Central memory CD4-positive, alpha-beta T cell (primary cell): ENCODE data around the gene PLCXD3.
"Not testable (repeated sequence)": the region's sequence is repeated elsewhere in the genome, so short reads cannot be mapped to it uniquely, and the experiment has no call there.

Experiments used
- DNase-seq: peaks from one replicate; pipeline ENCODE4 v3.0.0; 2022
- total RNA-seq, 3 experiments: gene quantifications; one replicate each; lab custom pipeline; 2026; lab: John Stamatoyannopoulos, UW

The PLCXD3 gene, protein sequence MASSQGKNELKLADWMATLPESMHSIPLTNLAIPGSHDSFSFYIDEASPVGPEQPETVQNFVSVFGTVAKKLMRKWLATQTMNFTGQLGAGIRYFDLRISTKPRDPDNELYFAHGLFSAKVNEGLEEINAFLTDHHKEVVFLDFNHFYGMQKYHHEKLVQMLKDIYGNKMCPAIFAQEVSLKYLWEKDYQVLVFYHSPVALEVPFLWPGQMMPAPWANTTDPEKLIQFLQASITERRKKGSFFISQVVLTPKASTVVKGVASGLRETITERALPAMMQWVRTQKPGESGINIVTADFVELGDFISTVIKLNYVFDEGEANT
- total RNA-seq = 0 reads per million in 3 experiments

DNA sequence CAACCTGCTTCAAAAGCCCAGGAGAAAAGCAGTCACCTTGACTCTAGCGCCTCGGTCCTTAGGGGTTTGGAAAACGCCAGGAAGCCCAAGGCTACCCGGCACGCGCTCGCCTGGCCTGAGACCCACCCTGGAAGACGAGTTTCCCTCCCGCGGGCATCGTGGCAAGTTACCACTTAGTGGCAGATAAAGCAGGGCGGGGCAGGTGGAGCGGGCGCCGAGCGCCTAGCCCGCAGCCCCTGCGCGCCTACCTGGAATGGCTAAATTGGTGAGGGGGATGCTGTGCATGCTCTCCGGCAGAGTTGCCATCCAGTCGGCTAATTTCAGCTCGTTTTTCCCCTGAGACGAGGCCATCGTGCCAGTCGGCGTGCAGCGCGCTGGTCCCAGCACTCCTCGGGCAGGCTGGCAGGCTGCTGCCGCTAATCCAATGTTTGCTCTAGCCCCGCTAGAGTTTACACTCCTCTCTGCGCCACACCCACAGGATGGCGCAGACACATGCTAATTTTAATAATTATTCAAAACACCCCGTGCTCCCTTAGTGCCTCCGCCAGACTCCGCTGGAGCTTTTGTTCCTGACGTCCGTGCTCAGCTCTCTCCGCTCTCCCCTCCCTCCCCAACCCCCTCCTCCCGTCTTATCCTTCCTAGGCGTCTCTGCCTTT, at the start of gene PLCXD3:
PLCXD3 (minus strand) TSS at position 426 of the 656 bp plus-strand sequence; CDS start at position 351, 75 bp downstream.
- no peak for DNase-seq

DNA sequence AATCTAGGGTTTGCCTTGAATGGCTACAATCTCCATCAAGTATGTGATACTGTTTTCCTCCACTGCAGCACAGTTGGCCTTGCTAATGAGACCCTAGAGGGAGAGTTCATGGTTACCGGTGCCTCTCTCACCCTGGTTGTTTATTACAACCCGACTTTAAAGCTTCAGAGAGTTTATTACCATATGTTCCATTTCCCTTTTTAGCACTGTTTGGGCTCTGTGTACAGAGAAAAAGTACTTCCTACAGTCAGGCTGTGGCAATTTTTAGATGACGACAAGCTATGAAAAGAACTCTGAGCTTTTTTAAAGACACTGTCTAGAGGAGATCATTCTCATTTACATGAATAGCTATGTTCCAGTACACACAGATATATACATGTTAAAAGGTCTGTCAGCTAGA, 48.8 kb upstream of the PLCXD3 start:
- DNase-seq = no peak

- no peak for DNase-seq
Observed at GRCh38 chr5:41558295-41558694, 47.9 kb upstream of the PLCXD3 start.

GRCh38 chr5:41547991-41548390, 37.6 kb upstream of the PLCXD3 start:
- DNase-seq = no peak

GRCh38 chr5:41542183-41542582, 31.8 kb upstream of the PLCXD3 start:
- no peak for DNase-seq

DNA sequence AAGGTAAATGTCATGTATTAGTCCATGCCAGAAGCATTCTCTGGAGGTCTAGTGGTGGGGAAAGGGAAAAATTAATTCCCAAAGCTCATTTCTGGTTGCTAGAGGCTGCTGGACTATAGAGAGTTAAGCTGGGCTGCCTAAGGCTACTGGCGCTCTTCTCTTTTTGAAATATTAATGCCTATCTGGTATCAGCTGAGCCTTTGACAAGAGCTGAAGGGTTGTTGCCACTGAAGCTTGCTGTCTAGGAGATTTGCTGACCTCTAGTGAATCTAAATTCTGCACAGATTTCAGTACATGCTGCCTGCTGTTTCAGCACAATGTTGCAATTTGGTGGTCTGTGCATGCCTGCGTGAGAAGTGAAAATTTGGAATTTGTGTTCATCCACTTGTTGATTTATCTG, 29.1 kb upstream of the PLCXD3 start:
- DNase-seq = no peak

DNA sequence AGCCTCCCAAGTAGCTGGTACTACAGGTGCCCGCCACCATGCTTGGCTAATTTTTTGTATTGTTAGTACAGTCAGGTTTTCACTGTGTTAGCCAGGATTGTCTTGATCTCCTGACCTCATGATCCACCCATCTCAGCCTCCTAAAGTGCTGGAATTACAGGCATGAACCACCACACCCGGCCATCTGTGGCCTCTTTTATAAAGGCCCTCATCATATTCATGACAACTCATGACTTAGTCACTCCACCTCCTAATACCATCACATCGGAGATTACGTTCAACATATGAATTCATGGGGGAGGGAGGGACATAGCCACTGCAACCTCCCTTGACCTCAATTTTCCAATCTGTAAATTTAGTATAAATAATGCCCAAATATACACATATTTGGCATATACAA, 27.2 kb upstream of the PLCXD3 start:
- no peak for DNase-seq

- no peak for DNase-seq
Observed at GRCh38 chr5:41532485-41532884, 22.1 kb upstream of the PLCXD3 start.

- DNase-seq = no peak
Observed at GRCh38 chr5:41527201-41527779, 16.9 kb upstream of the PLCXD3 start.

- DNase-seq = no peak
Observed at GRCh38 chr5:41526699-41527098, 16.3 kb upstream of the PLCXD3 start.

DNA sequence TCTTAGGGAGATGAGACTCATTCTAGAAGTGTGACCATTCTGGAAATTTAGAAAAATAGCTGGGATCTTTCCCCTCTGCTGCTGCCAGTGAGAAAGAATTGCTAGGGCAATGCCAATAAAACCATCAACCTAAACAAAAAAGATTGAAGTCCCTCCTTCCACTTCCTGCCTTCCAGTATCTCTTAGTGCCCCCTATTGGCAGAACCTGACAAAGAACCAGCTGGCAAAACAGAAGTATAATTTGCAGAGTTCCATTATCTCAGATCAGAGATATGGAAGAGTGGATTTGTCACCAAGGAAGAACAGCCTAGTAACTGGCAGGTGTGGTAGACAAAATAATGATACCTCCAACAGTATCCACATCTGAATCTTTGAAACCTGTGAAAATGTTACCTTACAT, 13.8 kb upstream of the PLCXD3 start:
- no peak for DNase-seq

DNA sequence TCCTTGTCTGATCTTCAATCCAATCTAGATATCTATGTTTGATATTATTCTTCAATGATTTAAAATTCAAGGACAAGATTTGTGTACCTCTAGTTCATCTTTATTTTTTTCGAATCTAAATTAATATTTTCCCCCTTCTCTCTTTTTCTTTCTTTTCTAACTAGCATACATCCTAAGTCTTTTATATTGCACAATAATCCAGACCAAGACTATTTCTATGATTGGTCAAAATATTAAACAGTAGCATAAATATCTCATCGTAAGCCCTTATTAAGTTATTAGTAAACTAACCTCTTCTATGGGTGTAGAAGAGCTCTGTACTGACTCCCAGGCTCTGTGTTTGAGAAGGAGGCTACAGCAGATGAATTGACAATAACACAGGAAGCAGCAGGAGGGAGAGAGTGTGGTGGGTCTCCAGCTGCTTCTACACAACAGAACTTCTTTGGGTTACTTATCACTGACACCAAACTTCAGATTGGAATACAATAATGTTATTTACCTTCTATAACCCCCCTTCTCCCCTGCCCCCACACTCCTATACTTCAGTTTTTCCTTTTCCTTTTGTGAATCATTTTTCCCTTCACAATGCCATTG, 11.9 kb upstream of the PLCXD3 start:
- no peak for DNase-seq

GRCh38 chr5:41519801-41520200, 9.4 kb upstream of the PLCXD3 start:
- DNase-seq = no peak

GRCh38 chr5:41517909-41518308, 7.5 kb upstream of the PLCXD3 start:
- no peak for DNase-seq

GRCh38 chr5:41511241-41511640, 840 bp upstream of the PLCXD3 start:
- no peak for DNase-seq

DNA sequence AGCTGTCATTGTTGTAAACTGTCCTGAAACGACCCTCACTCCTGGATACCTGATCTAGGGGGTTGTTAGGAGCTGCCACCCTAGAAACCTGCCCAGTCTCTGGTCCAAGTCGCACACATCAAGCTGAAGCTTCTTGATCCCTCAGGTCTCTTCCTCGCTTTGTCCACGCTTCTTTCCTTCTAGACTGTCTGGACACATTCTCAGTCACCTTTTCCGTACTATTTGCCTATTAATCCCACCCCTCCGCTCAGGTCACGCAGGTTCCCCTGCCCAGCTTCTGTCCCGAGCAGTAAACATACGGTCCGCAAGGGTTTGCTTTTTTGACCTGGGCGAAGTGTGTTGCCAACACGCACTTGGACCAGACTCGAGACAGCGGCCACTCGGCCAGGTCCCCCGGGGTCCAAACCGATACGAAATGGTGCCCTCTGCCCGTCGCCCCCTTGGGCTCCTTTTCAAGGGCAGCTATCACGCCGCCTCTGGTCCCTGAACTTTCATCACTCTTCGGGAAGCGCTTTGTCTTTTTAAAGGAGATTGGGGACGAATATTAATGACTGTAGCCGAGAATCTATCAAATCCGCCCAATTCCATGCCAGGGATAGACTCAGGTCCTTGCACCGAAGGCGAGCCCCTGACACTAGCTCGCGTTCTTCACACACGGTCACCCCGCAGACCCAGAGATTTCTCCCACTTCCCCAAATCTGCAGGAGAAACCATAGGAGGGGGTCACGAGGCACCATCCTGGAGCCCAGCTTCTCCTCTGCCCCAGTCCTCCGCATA, 814 bp downstream of the PLCXD3 start:
- DNase-seq = no peak

GRCh38 chr5:41508696-41509398, 1.6 kb downstream of the PLCXD3 start:
- DNase-seq = no peak

DNA sequence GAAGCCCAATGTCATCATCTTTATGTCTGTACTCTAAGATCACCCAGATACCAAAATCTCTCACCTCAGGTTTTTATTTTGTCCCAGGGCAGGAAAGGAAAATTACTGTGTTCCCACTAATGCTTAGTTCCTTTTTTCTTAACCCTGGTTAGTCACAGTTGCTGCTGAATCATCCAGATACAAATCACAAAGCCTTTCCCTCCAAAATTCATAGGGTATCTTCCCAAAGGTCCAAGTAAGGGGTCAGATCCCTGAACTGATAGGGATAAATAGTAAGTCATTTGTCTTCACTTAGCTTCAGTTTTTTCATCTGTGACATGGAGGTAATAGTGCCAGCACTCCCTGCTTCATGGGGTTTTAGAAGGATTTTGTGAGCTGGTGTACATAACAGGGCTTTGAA, 2.2 kb downstream of the PLCXD3 start:
- no peak for DNase-seq

DNA sequence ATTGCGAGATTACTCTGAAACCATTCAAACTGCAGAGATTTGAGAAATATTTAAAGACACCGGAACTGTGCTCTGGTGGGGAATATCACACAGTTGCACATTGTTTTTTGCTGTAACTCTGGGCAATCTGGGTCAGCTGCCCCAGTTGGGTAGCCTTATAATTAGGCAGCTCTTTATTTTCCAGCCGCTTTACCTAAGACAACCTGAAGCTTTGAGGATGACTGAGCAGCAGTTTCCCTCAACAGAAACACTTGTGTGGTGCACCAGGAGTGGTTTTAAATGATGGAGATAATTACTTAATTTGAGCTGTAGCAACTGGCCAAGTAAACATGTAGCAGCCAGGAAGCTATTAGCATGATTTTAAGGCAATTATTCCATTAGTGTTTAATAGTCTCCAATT, 2.9 kb downstream of the PLCXD3 start:
- no peak for DNase-seq

GRCh38 chr5:41503860-41504259, 6.5 kb downstream of the PLCXD3 start:
- no peak for DNase-seq

DNA sequence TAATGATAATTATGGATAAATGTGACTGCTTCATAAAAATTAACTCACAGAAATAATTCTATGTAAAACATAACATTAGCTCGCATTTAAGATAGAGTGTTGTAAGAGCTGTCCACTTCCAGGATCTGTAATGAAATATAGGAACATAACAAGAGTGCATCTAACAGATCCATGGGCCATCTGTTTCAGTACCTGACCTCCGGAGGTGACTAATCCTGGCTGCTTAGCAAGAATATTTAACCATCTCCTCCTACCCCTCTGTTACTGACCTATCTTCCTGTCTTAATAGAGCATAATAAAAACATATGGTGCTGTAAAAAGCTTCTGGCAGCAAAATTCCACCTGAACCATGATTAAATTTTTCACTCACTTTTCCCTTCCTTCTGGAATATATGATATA, 7.1 kb downstream of the PLCXD3 start:
- no peak for DNase-seq

- DNase-seq = not testable (repeated sequence)
Observed at GRCh38 chr5:41493490-41494126, 16.8 kb downstream of the PLCXD3 start.
